Right cardiac atrium (tissue), 5 donors: Measurements from ENCODE around the gene BRINP1. TPM values are rescaled to one million over a fixed set of nuclear protein-coding genes. Genes with fewer than 3 reads are reported as not detected.

Source experiments
- ATAC-seq, 2 donors: fragments of 200-7000 bp; cut with Tn5 transposase; one replicate each; pipeline versions ENCODE4 v1.8.0 to v1.9.1; 2020; ENCODE audit warnings: moderate library complexity in 2 of 2, mild to moderate bottlenecking in 1 of 2
- DNase-seq, 3 donors: peaks; one replicate each; pipeline ENCODE4 v3.0.0-alpha.2; 2020
- H3K27ac ChIP-seq: one replicate; pipeline ENCODE4 v1.5.1; 2013; ENCODE audit warnings: mild to moderate bottlenecking, low read length, control low read depth, moderate library complexity
- H3K27me3 ChIP-seq: one replicate; pipeline ENCODE4 v1.6.1; 2013; ENCODE audit not compliant: control insufficient read depth, insufficient read depth
- H3K4me1 ChIP-seq: one replicate; pipeline ENCODE4 v1.6.1; 2013; ENCODE audit warnings: low read length; ENCODE audit not compliant: control insufficient read depth, insufficient read depth
- H3K4me3 ChIP-seq: one replicate; pipeline ENCODE4 v1.5.1; 2013; ENCODE audit warnings: low read length, control low read depth
- H3K9me3 ChIP-seq: one replicate; pipeline ENCODE4 v1.6.1; 2013; ENCODE audit warnings: low read length; ENCODE audit not compliant: control insufficient read depth
- WGBS: extraction: QIAGEN DNeasy Blood & Tissue Kit; methylation state at CpG from one replicate; pipeline ENCODE4 v1.1.7; 2013; 5-methylcytosine and 5-hydroxymethylcytosine counted together
- intact Hi-C, 4 donors: fragments of 100-400 bp; cut with DNase I; formaldehyde crosslinking; loops; one replicate each; pipeline versions ENCODE4 v1.11.0 to v1.14.0; 2022 to 2023
- polyA plus RNA-seq: library from polyadenylated mRNA; stranded (reverse); fragments of 200-250 nt; gene quantifications from one replicate; pipeline ENCODE4 v1.2.3, GENCODE V29; 2013
- total RNA-seq, 4 donors: library from RNA; stranded (reverse); fragmentation: NEBNext Ultra II Directional; extraction: Animal tissue kit (Norgen Biotek cat#: 25700); gene quantifications; one replicate each; pipeline ENCODE4 v1.2.1, GENCODE V29; 2021
- donor health status: healthy with polysubstance abuse.
- donor health status: DM: no; HTN: yes; CAD: no.
- donor health status: DM: no; HTN: no; CAD: no.
- donor health status: DM: no; HTN: yes; CAD: no; lungs with severe emphysema.
- donor health status: DM: yes; HTN: yes; CAD: no.

The BRINP1 gene
- total and polyA plus RNA-seq, 5 donors, result 0.63 to 1.6 (median 1.1) TPM

DNA sequence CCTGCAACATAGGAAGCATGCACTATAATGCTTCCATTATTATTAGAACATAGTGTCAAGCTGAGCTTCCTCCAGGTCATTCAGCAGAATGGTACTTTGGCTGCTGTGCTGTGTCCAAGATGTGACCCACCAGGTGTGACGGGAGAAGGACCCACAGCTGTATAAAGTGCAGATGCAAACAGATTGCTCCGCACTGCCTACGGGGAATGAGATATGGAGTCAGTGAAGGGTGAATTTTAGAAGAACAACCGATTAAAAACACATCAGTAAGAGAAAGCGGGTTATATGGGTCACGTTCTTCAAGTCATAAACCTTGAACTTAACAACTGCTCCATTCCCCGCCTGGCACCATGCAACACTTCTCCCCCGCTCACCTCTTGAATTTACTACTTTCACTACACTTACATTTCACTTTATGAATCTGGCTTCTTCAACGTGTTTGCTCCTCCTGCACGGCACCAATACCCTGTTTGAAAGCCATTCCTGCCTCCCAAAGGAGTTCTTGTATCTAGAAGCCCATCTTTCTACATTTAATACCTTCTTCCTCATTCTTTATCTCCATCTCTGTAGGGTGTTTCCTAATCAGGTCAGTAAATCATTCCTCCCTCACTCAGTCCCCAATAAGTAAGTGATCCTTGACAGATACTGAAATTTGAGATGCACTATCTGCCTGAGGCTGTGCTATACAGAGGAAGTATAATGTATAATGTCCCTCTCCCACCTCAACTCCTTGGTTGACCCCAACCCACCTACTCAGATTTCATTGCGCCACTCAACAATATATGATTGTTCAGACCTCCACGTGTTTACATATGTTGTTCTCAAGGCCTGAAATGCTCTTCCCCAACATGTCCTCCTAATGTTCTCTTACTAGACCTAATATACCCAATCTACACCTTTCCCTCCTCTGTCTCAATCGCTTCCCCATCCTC lies 25.9 kb downstream of the BRINP1 start:
- no peak overlapping the region for H3K27ac ChIP-seq
- H3K4me3 ChIP-seq, result no peak overlapping the region
- intact Hi-C loops, result no loop called here
- no peaks in the 10 kb centered on the region for H3K9me3 ChIP-seq
- DNase-seq, result no peak
- H3K27me3 ChIP-seq, result no peaks in the 10 kb centered on the region
- ATAC-seq, result no peak
- no peaks in the 10 kb centered on the region for H3K4me1 ChIP-seq
- 77% methylated on average over 13 of the region's 13 CpGs for WGBS

DNA sequence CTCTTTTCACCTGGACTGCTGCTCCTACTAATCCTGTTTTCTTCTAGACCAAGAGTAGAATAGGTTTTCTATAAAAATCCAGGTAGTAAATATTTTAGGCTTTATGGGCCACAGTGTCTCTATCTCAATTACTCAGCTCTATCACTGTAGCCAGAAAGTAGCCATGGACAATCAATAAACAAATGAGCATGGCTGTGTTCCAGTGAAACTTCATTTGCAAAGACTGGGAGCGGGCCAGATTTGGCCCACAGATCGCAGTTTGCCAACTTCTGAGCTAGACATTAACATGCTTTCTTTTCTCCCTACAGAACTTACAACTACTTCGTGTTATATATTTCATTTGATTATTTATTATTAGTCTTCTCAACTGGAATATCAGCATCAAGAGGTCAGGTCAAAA lies 30.2 kb downstream of the BRINP1 start:
- no peaks in the 10 kb centered on the region for H3K27me3 ChIP-seq
- H3K4me3 ChIP-seq, result no peak overlapping the region
- WGBS, result 78% methylated on average over 3 of the region's 3 CpGs
- DNase-seq (no peak), ATAC-seq (no peak)
- intact Hi-C loops, result no loop called here
- H3K9me3 ChIP-seq, result no peaks in the 10 kb centered on the region
- no peak overlapping the region for H3K27ac ChIP-seq
- H3K4me1 ChIP-seq, result no peaks in the 10 kb centered on the region

DNA sequence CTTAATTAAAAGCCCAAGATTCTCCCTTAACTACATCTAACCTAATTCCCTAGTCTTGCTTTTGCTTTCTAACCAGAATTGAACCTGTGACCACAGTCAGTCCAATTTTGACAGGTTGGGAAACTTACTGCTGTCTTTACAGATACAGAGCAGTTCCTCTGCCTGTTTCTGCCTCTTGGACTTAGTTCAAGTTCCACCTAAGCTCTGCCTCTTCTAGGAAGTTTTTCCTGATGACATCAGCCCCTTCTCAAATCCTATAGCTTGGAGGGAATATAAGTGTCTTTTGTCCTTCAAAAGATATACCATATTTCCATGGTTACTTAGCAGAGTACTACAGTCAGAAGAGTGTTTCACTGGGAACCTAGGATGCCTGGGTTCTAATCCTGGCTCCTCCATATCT lies 31.7 kb downstream of the BRINP1 start:
- H3K9me3 ChIP-seq, result no peaks in the 10 kb centered on the region
- no peak for ATAC-seq
- no peaks in the 10 kb centered on the region for H3K4me1 ChIP-seq
- no peak for DNase-seq
- H3K4me3 ChIP-seq, result no peak overlapping the region
- intact Hi-C loops, result no loop called here
- H3K27me3 ChIP-seq, result no peaks in the 10 kb centered on the region
- no peak overlapping the region for H3K27ac ChIP-seq

DNA sequence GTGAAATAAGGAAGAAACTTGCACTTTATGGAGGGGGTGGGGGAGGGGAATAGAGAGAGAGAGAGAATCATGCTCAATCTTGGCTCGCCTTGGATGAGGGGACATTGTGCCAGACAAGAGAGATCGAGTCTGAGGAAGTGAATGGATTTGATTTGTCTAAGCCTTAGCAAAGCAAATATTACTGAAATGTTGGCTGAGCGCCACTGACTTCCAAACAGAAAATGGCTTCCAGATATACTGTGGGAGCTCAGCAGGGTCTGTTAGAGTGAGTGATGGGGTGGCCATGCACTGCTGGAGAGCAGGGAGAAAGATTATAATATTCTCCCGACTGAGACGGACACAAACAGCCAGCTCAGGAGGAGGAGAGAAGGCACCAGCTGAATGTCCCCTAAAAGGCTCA lies 34.5 kb downstream of the BRINP1 start:
- DNase-seq (no peak), ATAC-seq (no peak)
- Histone ChIP-seq H3K4me1 (no peaks in the 10 kb centered on the region), H3K27me3 (no peaks in the 10 kb centered on the region), H3K9me3 (no peaks in the 10 kb centered on the region), H3K27ac (no peak overlapping the region), H3K4me3 (no peak overlapping the region)
- 53% methylated on average over 5 of the region's 5 CpGs for WGBS
- intact Hi-C loops, result no loop called here

DNA sequence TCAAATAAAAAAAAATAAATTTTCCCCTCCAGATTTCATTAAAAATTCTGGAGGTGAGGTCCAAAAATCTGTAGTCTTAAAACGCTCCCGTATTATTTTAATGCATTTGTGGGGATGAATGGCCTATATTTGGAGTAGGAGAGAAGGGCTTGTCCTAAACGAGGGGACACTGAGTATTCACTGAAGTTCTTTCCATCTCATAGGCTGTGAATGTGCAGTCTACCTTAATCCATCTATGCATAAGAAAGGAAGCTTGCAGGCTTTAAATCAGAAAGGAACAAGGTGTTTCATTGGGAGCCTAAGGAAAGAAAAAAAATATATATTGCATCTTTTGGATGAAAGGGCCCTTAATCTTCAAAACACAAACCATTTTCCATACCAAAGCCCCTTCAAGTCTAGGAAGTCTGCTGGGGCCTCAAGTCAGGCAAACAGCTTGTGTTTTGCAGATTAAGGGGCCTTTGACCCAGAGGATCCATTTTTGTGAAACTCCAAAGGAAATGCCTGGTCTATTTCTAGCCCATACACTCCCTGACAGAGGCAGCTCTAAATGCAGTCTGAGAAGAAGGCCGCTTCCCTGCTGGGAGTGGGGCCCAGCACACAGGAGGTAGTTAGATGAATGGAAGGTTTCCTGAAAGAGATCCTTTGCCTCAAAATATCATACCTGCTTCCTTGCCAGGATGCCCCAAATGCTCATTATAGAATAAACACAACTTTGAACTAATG lies 35.6 kb downstream of the BRINP1 start:
- Histone ChIP-seq H3K9me3 (no peaks in the 10 kb centered on the region), H3K4me1 (no peaks in the 10 kb centered on the region), H3K4me3 (no peak overlapping the region), H3K27me3 (no peaks in the 10 kb centered on the region), H3K27ac (no peak overlapping the region)
- ATAC-seq (no peak), DNase-seq (no peak)
- WGBS, result 59% methylated on average over 4 of the region's 4 CpGs
- intact Hi-C loops, result no loop called here

DNA sequence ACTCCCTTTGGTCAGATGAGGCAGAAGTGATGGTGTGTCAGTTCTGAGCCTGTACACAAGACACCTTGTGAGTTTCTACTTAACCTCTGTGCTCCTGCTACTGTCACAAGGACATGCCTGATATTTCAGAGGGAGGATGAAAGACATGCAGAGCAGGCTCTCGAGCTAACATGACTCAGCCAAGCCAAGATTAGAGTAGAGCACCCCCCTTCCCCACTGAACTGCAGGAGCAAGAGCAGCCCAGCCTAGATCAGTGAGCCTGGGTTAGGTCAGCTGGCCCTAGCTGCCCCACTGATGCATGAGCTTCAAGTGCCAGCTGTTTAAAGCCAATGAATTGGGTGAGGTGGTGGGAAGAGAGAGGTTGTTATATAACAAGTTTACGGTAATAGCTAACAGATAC lies 36.7 kb downstream of the BRINP1 start:
- 59% methylated on average over 2 of the region's 2 CpGs for WGBS
- H3K4me1 ChIP-seq, result no peaks in the 10 kb centered on the region
- ATAC-seq (no peak), DNase-seq (no peak)
- H3K27ac ChIP-seq, result no peak overlapping the region
- H3K9me3 ChIP-seq, result no peaks in the 10 kb centered on the region
- no peaks in the 10 kb centered on the region for H3K27me3 ChIP-seq
- intact Hi-C loops, result no loop called here
- no peak overlapping the region for H3K4me3 ChIP-seq

DNA sequence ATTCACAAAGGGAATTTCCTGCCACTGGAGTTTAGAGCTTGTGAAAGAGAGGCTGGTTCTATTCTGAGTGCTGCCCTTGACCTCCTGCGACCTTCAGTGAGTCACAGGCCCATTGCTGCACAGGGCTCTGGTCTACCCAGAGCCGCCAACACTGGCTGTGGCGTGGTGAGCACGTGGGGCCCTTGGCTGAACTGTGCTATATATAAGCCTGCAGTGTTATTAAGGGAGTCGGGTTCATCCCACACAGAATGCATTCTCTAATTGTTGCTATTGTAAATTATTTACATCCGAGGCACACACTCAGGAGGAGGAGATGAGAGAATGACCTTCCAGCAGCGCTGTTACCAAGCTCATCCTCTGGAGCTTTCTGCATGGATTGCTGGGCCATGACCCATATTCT lies 47.1 kb downstream of the BRINP1 start:
- Histone ChIP-seq H3K4me3 (no peak overlapping the region), H3K27ac (no peak overlapping the region), H3K9me3 (no peaks in the 10 kb centered on the region), H3K27me3 (no peaks in the 10 kb centered on the region), H3K4me1 (no peaks in the 10 kb centered on the region)
- 41% methylated on average over 7 of the region's 7 CpGs for whole genome bisulfite sequencing
- intact Hi-C loops, result no loop called here
- DNase-seq (peak; percentile 56 to 75 (median 61)), ATAC-seq (peak; percentile 88 to 96)

DNA sequence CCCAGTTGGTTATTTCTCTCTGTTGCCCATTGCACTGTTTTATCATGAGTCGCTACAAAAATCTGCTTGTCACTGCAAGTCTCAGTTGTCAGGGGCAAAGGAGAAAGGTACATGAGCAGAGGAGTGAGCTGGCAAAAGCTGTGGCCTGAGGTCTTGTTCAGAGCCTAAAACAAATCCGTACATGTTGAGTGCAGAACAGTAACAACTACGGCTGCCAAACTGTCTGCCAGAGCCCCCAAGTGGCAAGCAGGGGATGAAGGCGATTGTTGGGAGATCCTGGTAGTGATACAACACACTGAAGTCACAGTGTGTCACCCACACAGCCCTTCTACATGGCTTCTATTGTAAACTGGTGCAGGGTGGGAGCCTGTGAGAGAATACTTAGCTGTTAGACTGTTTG lies 50.9 kb downstream of the BRINP1 start:
- WGBS, result 40% methylated on average over 4 of the region's 4 CpGs
- DNase-seq, result no peak
- H3K27me3 ChIP-seq, result no peaks in the 10 kb centered on the region
- intact Hi-C loops, result no loop called here
- H3K9me3 ChIP-seq, result no peaks in the 10 kb centered on the region
- no peaks in the 10 kb centered on the region for H3K4me1 ChIP-seq
- H3K27ac ChIP-seq, result no peak overlapping the region
- no peak for ATAC-seq
- H3K4me3 ChIP-seq, result no peak overlapping the region

DNA sequence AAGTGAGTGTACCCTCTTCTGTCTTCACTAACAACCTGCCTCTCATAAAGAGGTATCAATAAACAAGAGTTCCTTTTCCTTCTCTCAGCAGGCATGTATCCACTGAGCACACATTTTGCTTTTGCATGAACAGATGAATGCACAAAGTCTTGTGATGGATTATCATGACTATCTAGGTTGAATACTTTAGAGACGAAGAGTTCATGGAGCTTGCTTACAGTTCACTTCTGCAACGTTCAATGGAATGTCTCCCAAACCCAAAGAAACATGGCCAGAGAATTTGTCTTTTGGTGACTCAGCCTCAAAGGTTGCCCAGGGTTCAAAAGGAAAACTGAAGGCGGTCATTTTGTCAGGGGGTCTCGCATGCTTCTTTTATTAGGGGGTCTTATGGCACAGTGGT lies 55.4 kb downstream of the BRINP1 start:
- H3K4me1 ChIP-seq, result no peaks in the 10 kb centered on the region
- no peaks in the 10 kb centered on the region for H3K9me3 ChIP-seq
- intact Hi-C loops, result no loop called here
- ATAC-seq (no peak), DNase-seq (no peak)
- 87% methylated on average over 4 of the region's 4 CpGs for WGBS
- no peak overlapping the region for H3K4me3 ChIP-seq
- H3K27me3 ChIP-seq, result no peaks in the 10 kb centered on the region
- H3K27ac ChIP-seq, result no peak overlapping the region

DNA sequence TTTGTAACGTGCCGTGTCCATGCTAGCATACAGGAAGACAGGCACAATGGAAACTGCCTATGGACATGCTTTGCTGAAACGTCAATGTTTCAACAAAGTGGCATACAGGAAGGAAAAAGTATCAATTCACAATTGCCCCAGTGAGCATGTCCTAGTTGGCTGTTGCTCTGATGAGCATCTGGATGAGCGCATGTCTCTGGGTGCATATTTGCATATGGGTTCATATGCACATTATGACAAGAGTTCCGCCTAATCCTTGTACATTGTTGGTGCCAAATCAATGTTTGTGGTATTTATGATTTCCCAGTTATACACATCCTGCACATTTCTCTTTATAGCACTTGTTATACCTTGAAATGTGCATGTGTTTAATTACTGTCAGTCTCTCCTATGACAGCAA lies 58.5 kb downstream of the BRINP1 start:
- Histone ChIP-seq H3K4me3 (no peak overlapping the region), H3K9me3 (no peaks in the 10 kb centered on the region), H3K27ac (no peak overlapping the region), H3K27me3 (no peaks in the 10 kb centered on the region), H3K4me1 (no peaks in the 10 kb centered on the region)
- WGBS, result 71% methylated on average over 5 of the region's 5 CpGs
- ATAC-seq (no peak), DNase-seq (no peak)
- intact Hi-C loops, result no loop called here

DNA sequence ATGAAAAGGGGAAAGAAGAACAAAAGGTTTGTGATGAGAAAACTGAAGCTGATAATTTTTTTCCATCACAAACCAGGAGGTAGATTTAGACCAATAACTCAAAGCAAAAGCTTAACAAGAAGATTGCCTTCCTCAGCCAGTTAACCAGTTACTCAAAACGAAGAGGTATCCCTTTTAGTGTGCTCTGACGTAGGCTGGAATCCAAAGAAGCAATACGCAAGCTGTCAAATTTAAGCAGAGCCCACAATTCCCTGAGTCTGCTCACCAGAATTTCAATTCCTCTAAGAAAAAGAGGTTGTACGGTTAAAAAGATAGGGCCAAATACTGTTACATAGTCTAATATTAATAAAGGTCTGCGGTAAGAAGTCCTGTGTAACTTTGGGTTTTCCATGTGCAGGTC lies 61.8 kb downstream of the BRINP1 start:
- WGBS, result 76% methylated on average over 5 of the region's 5 CpGs
- intact Hi-C loops, result no loop called here
- no peak for ATAC-seq
- no peak for DNase-seq
- no peaks in the 10 kb centered on the region for H3K9me3 ChIP-seq
- H3K4me1 ChIP-seq, result no peaks in the 10 kb centered on the region
- no peak overlapping the region for H3K27ac ChIP-seq
- H3K27me3 ChIP-seq, result no peaks in the 10 kb centered on the region
- no peak overlapping the region for H3K4me3 ChIP-seq
